H1 (cell line): Measurements from ENCODE around the gene NDUFS8. TPM values are rescaled to one million over a fixed set of nuclear protein-coding genes. Genes with fewer than 3 reads are reported as not detected.
"Not testable (repeated sequence)": the region's sequence is repeated elsewhere in the genome, so short reads cannot be mapped to it uniquely, and the experiment has no call there.

ENCODE experiments used
- CTCF ChIA-PET: fragments of 300-600 bp; sonication (Branson Sonifier 250); formaldehyde crosslinking; loops from one replicate; lab custom pipeline; 2021; ENCODE audit not compliant: partially characterized antibody; lab: Charles Lee
- POLR2A ChIA-PET: fragments of 300-600 bp; sonication (Branson Sonifier 250); formaldehyde crosslinking; loops from one replicate; lab custom pipeline; 2021; ENCODE audit warnings: inconsistent platforms; ENCODE audit not compliant: partially characterized antibody; lab: Charles Lee
- DNase-seq, 2 experiments: peaks; one replicate each; pipeline versions ENCODE4 v3.0.0 to v3.0.0-alpha.2; 2010 to 2022; ENCODE audit warnings: low spot score in 2 of 2, low read depth in 1 of 2, mixed read lengths in 1 of 2
- FAIRE-seq: peaks from 2 replicates; lab custom pipeline; 2011; peaks lifted over from hg19 to GRCh38; lab: Jason Lieb, UNC
- H2AFZ ChIP-seq: 2 replicates; pipeline ENCODE4 v1.8.1; 2012; ENCODE audit warnings: low read length, inconsistent platforms
- H2AK5ac ChIP-seq: 2 replicates; pipeline ENCODE4 v1.6.1; 2013; ENCODE audit warnings: low read depth, low read length
- H2BK120ac ChIP-seq: replicated peaks from 2 replicates; pipeline ENCODE3; 2013; ENCODE audit warnings: low read depth, low read length, inconsistent platforms
- H2BK12ac ChIP-seq: 2 replicates; pipeline ENCODE4 v1.6.1; 2013; ENCODE audit warnings: low read depth, low read length
- H2BK15ac ChIP-seq: 2 replicates; pipeline ENCODE4 v1.6.1; 2013; ENCODE audit warnings: low read length
- H2BK20ac ChIP-seq: 2 replicates; pipeline ENCODE4 v1.6.1; 2013; ENCODE audit warnings: low read length
- H2BK5ac ChIP-seq: 2 replicates; pipeline ENCODE4 v1.6.1; 2013; ENCODE audit warnings: low read depth, low read length
- H3K14ac ChIP-seq: 2 replicates; pipeline ENCODE4 v1.6.1; 2013; ENCODE audit warnings: inconsistent platforms; ENCODE audit not compliant: insufficient read length
- H3K18ac ChIP-seq: 2 replicates; pipeline ENCODE4 v1.6.1; 2013; ENCODE audit warnings: low read length; ENCODE audit errors: extremely low read depth
- H3K23ac ChIP-seq: 2 replicates; pipeline ENCODE4 v1.6.1; 2013; ENCODE audit warnings: inconsistent platforms; ENCODE audit not compliant: insufficient read length
- H3K23me2 ChIP-seq: 2 replicates; pipeline ENCODE4 v1.6.1; 2013; ENCODE audit warnings: low read depth, low read length
- H3K27ac ChIP-seq: 2 replicates; pipeline ENCODE4 v1.6.1; 2011; ENCODE audit warnings: low read depth, low read length, inconsistent platforms
- H3K27me3 ChIP-seq, 4 experiments: replicated peaks in 1 of 4; 1 replicate in 1 of 4; 2 replicates in 3 of 4; pipeline versions ENCODE4 v1.6.1 to v1.8.1; 2011 to 2013; ENCODE audit warnings: low read length in 3 of 4, mild to moderate bottlenecking in 3 of 4, inconsistent platforms in 2 of 4, mixed read lengths in 2 of 4, moderate library complexity in 1 of 4; ENCODE audit not compliant: control insufficient read depth in 3 of 4, insufficient read depth in 3 of 4; ENCODE audit errors: extremely low read depth in 1 of 4
- H3K36me3 ChIP-seq, 4 experiments: 2 replicates each; pipeline versions ENCODE4 v1.6.1 to v1.8.1; 2011 to 2013; ENCODE audit warnings: mild to moderate bottlenecking in 4 of 4, low read length in 3 of 4, moderate library complexity in 2 of 4, control low read depth in 1 of 4, inconsistent platforms in 1 of 4; ENCODE audit not compliant: insufficient read depth in 4 of 4, control insufficient read depth in 2 of 4
- H3K4ac ChIP-seq: replicated peaks from 2 replicates; pipeline ENCODE3; 2013; ENCODE audit warnings: low read length, low read depth, mixed read lengths, inconsistent platforms; ENCODE audit not compliant: insufficient read length
- H3K4me1 ChIP-seq, 4 experiments: replicated peaks in 1 of 4; 1 replicate in 1 of 4; 2 replicates in 3 of 4; pipeline versions ENCODE4 v1.6.1 to v1.8.1; 2011 to 2013; ENCODE audit warnings: low read length in 3 of 4, inconsistent platforms in 2 of 4, mixed read lengths in 1 of 4; ENCODE audit not compliant: insufficient read depth in 4 of 4, control insufficient read depth in 3 of 4
- H3K4me2 ChIP-seq, 2 experiments: 2 replicates each; pipeline versions ENCODE4 v1.6.1 to v1.8.1; 2011 to 2013; ENCODE audit warnings: low read depth in 2 of 2, low read length in 2 of 2, control low read depth in 1 of 2, inconsistent platforms in 1 of 2, mild to moderate bottlenecking in 1 of 2; ENCODE audit not compliant: insufficient read depth in 1 of 2
- H3K4me3 ChIP-seq, 4 experiments: fragments of 200-600, 300-600 bp in 1 of 4; sonication (generic), shearing (Covaris generic), sonication (Bioruptor Twin) in 1 of 4; 2 replicates each; pipeline versions ENCODE4 v1.5.1 to v1.8.1; 2011 to 2016; ENCODE audit warnings: low read length in 4 of 4, low read depth in 3 of 4, control low read depth in 2 of 4, inconsistent platforms in 2 of 4, mild to moderate bottlenecking in 2 of 4, mixed read lengths in 1 of 4, moderate library complexity in 1 of 4; ENCODE audit not compliant: insufficient read depth in 2 of 4; ENCODE audit errors: extremely low read depth in 1 of 4
- H3K56ac ChIP-seq: replicated peaks from 2 replicates; pipeline ENCODE3; 2013; ENCODE audit warnings: low read depth, mild to moderate bottlenecking, mixed read lengths, low read length, inconsistent platforms; ENCODE audit not compliant: insufficient read length
- H3K79me1 ChIP-seq: 2 replicates; pipeline ENCODE4 v1.6.1; 2013; ENCODE audit warnings: low read depth, low read length, control low read depth
- H3K79me2 ChIP-seq, 2 experiments: 2 replicates each; pipeline versions ENCODE4 v1.6.1 to v1.8.1; 2012 to 2013; ENCODE audit warnings: low read length in 2 of 2, mild to moderate bottlenecking in 2 of 2, inconsistent platforms in 1 of 2; ENCODE audit not compliant: insufficient read depth in 2 of 2, control insufficient read depth in 1 of 2
- H3K9ac ChIP-seq, 4 experiments: replicated peaks in 1 of 4; 1 replicate in 1 of 4; 2 replicates in 3 of 4; pipeline versions ENCODE4 v1.6.1 to v1.8.1; 2011 to 2013; ENCODE audit warnings: low read depth in 3 of 4, low read length in 3 of 4, control low read depth in 2 of 4, mild to moderate bottlenecking in 2 of 4, moderate library complexity in 2 of 4, inconsistent platforms in 1 of 4; ENCODE audit errors: extremely low read depth in 1 of 4
- H3K9me3 ChIP-seq, 2 experiments: 2 replicates each; pipeline versions ENCODE4 v1.6.1 to v1.8.1; 2012 to 2013; ENCODE audit warnings: mild to moderate bottlenecking in 2 of 2, moderate library complexity in 2 of 2, control low read depth in 1 of 2, inconsistent platforms in 1 of 2, low read depth in 1 of 2, low read length in 1 of 2, mixed read lengths in 1 of 2; ENCODE audit not compliant: insufficient read depth in 2 of 2
- H4K20me1 ChIP-seq, 2 experiments: replicated peaks in 1 of 2; 2 replicates each; pipeline versions ENCODE3 to v1.8.1; 2011 to 2013; ENCODE audit warnings: inconsistent platforms in 2 of 2, low read length in 2 of 2, mild to moderate bottlenecking in 1 of 2; ENCODE audit not compliant: insufficient read depth in 2 of 2, control insufficient read depth in 1 of 2
- H4K5ac ChIP-seq: 2 replicates; pipeline ENCODE4 v1.6.1; 2013; ENCODE audit warnings: low read length, low read depth, mixed read lengths, inconsistent platforms; ENCODE audit not compliant: insufficient read length
- H4K8ac ChIP-seq: 2 replicates; pipeline ENCODE4 v1.8.0; 2013; ENCODE audit warnings: mild to moderate bottlenecking, moderate library complexity, low read length, inconsistent platforms; ENCODE audit not compliant: insufficient read depth; ENCODE audit errors: extremely low read depth
- H4K91ac ChIP-seq: replicated peaks from 2 replicates; pipeline ENCODE3; 2013; ENCODE audit warnings: low read length, mixed read lengths, inconsistent platforms; ENCODE audit not compliant: insufficient read length
- WGBS, 2 experiments: shearing (Covaris generic) in 1 of 2; methylation state at CpG; one replicate each; pipeline versions ENCODE4 v1.1.6 to v1.1.7; 2013 to 2015; ENCODE audit warnings: low lambda C conversion rate in 2 of 2, mixed read lengths in 2 of 2, inconsistent platforms in 1 of 2, low coverage in 1 of 2, missing lambda C conversion rate in 1 of 2; ENCODE audit not compliant: insufficient replicate concordance in 2 of 2, insufficient coverage in 1 of 2, insufficient read length in 1 of 2; ENCODE audit errors: extremely low coverage in 1 of 2, missing lambda C conversion rate in 1 of 2; 5-methylcytosine and 5-hydroxymethylcytosine counted together
- polyA plus RNA-seq, 7 experiments: library from polyadenylated mRNA; depleted of rRNA in 3 of 7; stranded (reverse) in 5 of 7; unstranded in 2 of 7; fragments of >200 nt in 5 of 7; fragments of 200-250 nt in 2 of 7; gene quantifications; 1 replicate in 5 of 7; 2 replicates in 1 of 7; 4 replicates in 1 of 7; pipeline versions ENCODE4 v1.2.1 to v1.2.3, GENCODE V29; 2011 to 2013; ENCODE audit warnings: missing spikeins in 2 of 7, mixed read lengths in 2 of 7
- total RNA-seq: library from RNA; stranded (reverse); fragmentation: NEBNext Ultra II Directional; extraction: Animal tissue kit (Norgen Biotek cat#: 25700); gene quantifications from 2 replicates; pipeline ENCODE4 v1.2.1, GENCODE V29; 2021

Gene NDUFS8
- total and polyA plus RNA-seq, 2 of the 8 experiments (the other 6 are each of a cell fraction or from before 2014, with no cell fraction given) = 182 to 291 TPM

- H3K14ac ChIP-seq, H3K36me3 ChIP-seq, H3K9me3 ChIP-seq, H2AFZ ChIP-seq, H3K23ac ChIP-seq, H4K8ac ChIP-seq, H2BK12ac ChIP-seq, H2BK20ac ChIP-seq, H4K5ac ChIP-seq, H4K20me1 ChIP-seq, H3K9ac ChIP-seq, H3K4me3 ChIP-seq, H3K27me3 ChIP-seq, H3K27ac ChIP-seq, H2AK5ac ChIP-seq, H3K4me2 ChIP-seq, H2BK120ac ChIP-seq, H2BK5ac ChIP-seq, H3K56ac ChIP-seq, H4K91ac ChIP-seq, DNase-seq, H3K18ac ChIP-seq, H3K79me1 ChIP-seq, H3K79me2 ChIP-seq, POLR2A ChIA-PET, H2BK15ac ChIP-seq, H3K23me2 ChIP-seq, H3K4ac ChIP-seq, FAIRE-seq: not testable (repeated sequence)
- CTCF ChIA-PET = interaction anchor here (0.5 to 2.3 kb wide), 16 partner anchors 8 to 346 kb away, joined by 3 to 13 read pairs (median 3); partner anchors contain the start of gene ALDH3B1
- WGBS, 2 experiments = 92% methylated on average over 5 of the region's 5 CpGs; no CpG with 5 or more reads in 1 of the 2 experiments
- H3K4me1 ChIP-seq = peaks cover 0 to 11% (median 8%) of the 10 kb centered on the region in 4 experiments; a peak in 5 of 7 replicates
Measured at GRCh38 chr11:67994387-67994786, 36.1 kb upstream of the NDUFS8 start.

- peaks cover 0 to 11% (median 8%) of the 10 kb centered on the region in 4 experiments; a peak in 5 of 7 replicates for H3K4me1 ChIP-seq
- H4K8ac ChIP-seq, H3K4ac ChIP-seq, H4K5ac ChIP-seq, H3K9ac ChIP-seq, H3K23ac ChIP-seq, POLR2A ChIA-PET, H3K56ac ChIP-seq, H3K14ac ChIP-seq, H2BK120ac ChIP-seq, H2BK12ac ChIP-seq, H4K91ac ChIP-seq, H3K27me3 ChIP-seq, H2BK20ac ChIP-seq, FAIRE-seq, DNase-seq, H3K79me2 ChIP-seq, H3K18ac ChIP-seq, H2AFZ ChIP-seq, H2BK5ac ChIP-seq, H3K4me2 ChIP-seq, H3K4me3 ChIP-seq, H2AK5ac ChIP-seq, H3K23me2 ChIP-seq, H3K36me3 ChIP-seq, H3K27ac ChIP-seq, H2BK15ac ChIP-seq, H3K79me1 ChIP-seq, H4K20me1 ChIP-seq, H3K9me3 ChIP-seq: not testable (repeated sequence)
- WGBS, 2 experiments = 90% methylated on average over 3 of the region's 3 CpGs; no CpG with 5 or more reads in 1 of the 2 experiments
- CTCF ChIA-PET = interaction anchor here (1.8 kb wide), 1 partner anchor 10 kb away, joined by 4 read pairs; no protein-coding TSS in a partner anchor
Measured at GRCh38 chr11:67995129-67995528, 35.4 kb upstream of the NDUFS8 start.
